Endothelial cell of umbilical vein (primary cell): Measurements from ENCODE around the gene SLC41A3. TPM values are rescaled to one million over a fixed set of nuclear protein-coding genes. Genes with fewer than 3 reads are reported as not detected.
A peak's percentile ranks its signal among the peaks of the same experiment; 100 is the strongest.

Source experiments
- BruUV-seq: library from RNA; stranded (reverse); fragments of 400-500 nt; replicated peaks from 2 replicates; lab custom pipeline; 2021; lab: Mats Ljungman, UMichigan
- CTCF ChIA-PET: fragments of 300-600, 350-600 bp; sonication (Branson Sonifier 250); formaldehyde crosslinking; loops from one replicate; lab custom pipeline; 2021; ENCODE audit warnings: antibody characterized with exemption, inconsistent platforms; lab: Charles Lee
- POLR2A ChIA-PET: fragments of 300-600, 350-600 bp; sonication (Branson Sonifier 250); formaldehyde crosslinking; loops from one replicate; lab custom pipeline; 2021; ENCODE audit warnings: antibody characterized with exemption, inconsistent platforms; lab: Charles Lee
- DNase-seq: peaks from one replicate; pipeline ENCODE4 v3.0.0-alpha.2; 2011; ENCODE audit warnings: low read depth, low spot score
- FAIRE-seq: peaks from 2 replicates; lab custom pipeline; 2011; peaks lifted over from hg19 to GRCh38; lab: Jason Lieb, UNC
- H2AFZ ChIP-seq: 2 replicates; pipeline ENCODE4 v1.6.0; 2012; ENCODE audit warnings: low read depth, low read length, control low read depth, inconsistent platforms
- H3K27ac ChIP-seq: 2 replicates; pipeline ENCODE4 v1.5.1; 2011; ENCODE audit warnings: low read depth, mild to moderate bottlenecking, control low read depth, low read length, moderate library complexity; ENCODE audit not compliant: insufficient read depth
- H3K27me3 ChIP-seq, 2 experiments: 2 replicates each; pipeline versions ENCODE4 v1.6.0 to v1.6.1; 2011; ENCODE audit warnings: low read length in 2 of 2, mixed read lengths in 1 of 2; ENCODE audit not compliant: control insufficient read depth in 2 of 2, insufficient read depth in 2 of 2
- H3K36me3 ChIP-seq, 2 experiments: 2 replicates in 1 of 2; 3 replicates in 1 of 2; pipeline ENCODE4 v1.5.1; 2011; ENCODE audit warnings: low read length in 2 of 2, mild to moderate bottlenecking in 1 of 2, moderate library complexity in 1 of 2; ENCODE audit not compliant: control insufficient read depth in 2 of 2, insufficient read depth in 2 of 2; ENCODE audit errors: extremely low read depth in 1 of 2
- H3K4me1 ChIP-seq: 3 replicates; pipeline ENCODE4 v1.5.1; 2011; ENCODE audit warnings: mild to moderate bottlenecking, low read length; ENCODE audit not compliant: control insufficient read depth, insufficient read depth; ENCODE audit errors: extremely low read depth
- H3K4me2 ChIP-seq: 2 replicates; pipeline ENCODE4 v1.6.1; 2011; ENCODE audit warnings: low read length, control low read depth, mixed read lengths; ENCODE audit not compliant: insufficient read depth
- H3K4me3 ChIP-seq, 3 experiments: fragments of 200-600 bp in 1 of 3; sonication (generic), shearing (Covaris generic) in 1 of 3; replicated peaks in 1 of 3; 2 replicates each; pipeline ENCODE4 v1.5.1; 2011 to 2016; ENCODE audit warnings: control low read depth in 3 of 3, low read length in 3 of 3, mild to moderate bottlenecking in 2 of 3, inconsistent platforms in 1 of 3, low read depth in 1 of 3, moderate library complexity in 1 of 3; ENCODE audit not compliant: insufficient read depth in 1 of 3
- H3K79me2 ChIP-seq: 2 replicates; pipeline ENCODE4 v1.6.0; 2012; ENCODE audit warnings: low read length, inconsistent platforms; ENCODE audit not compliant: control insufficient read depth, insufficient read depth
- H3K9ac ChIP-seq: replicated peaks from 2 replicates; pipeline ENCODE3; 2011; ENCODE audit warnings: low read length, control low read depth; ENCODE audit not compliant: insufficient read depth; ENCODE audit errors: extremely low read depth
- H3K9me1 ChIP-seq: replicated peaks from 3 replicates; pipeline ENCODE4 v1.6.0; 2011; ENCODE audit warnings: mild to moderate bottlenecking, low read length; ENCODE audit not compliant: control insufficient read depth, insufficient read depth; ENCODE audit errors: extremely low read depth
- H3K9me3 ChIP-seq: replicated peaks from 2 replicates; pipeline ENCODE4 v1.5.1; 2012; ENCODE audit warnings: low read length, inconsistent platforms; ENCODE audit not compliant: control insufficient read depth, insufficient read depth
- H4K20me1 ChIP-seq: replicated peaks from 2 replicates; pipeline ENCODE3; 2011; ENCODE audit warnings: mild to moderate bottlenecking, low read length; ENCODE audit not compliant: control insufficient read depth, insufficient read depth; ENCODE audit errors: extremely low read depth
- CTCF ChIP-seq, 2 donors: IDR thresholded peaks; 1 replicate in 1 of 2; 2 replicates in 1 of 2; pipeline ENCODE4 v1.5.1; 2011; ENCODE audit warnings: low read length in 2 of 2, mild to moderate bottlenecking in 2 of 2, moderate library complexity in 2 of 2, control low read depth in 1 of 2, inconsistent platforms in 1 of 2, low read depth in 1 of 2; ENCODE audit not compliant: insufficient read depth in 1 of 2; ENCODE audit errors: extremely low read depth in 1 of 2
- FOS ChIP-seq: IDR thresholded peaks from 2 replicates; pipeline ENCODE4 v1.6.1; 2011; ENCODE audit warnings: mild to moderate bottlenecking, low read length, moderate library complexity, borderline replicate concordance; ENCODE audit not compliant: insufficient read depth
- GATA2 ChIP-seq: IDR thresholded peaks from 2 replicates; pipeline ENCODE4 v1.7.0; 2011; ENCODE audit warnings: low read depth, mild to moderate bottlenecking, moderate library complexity, mixed read lengths, low read length; ENCODE audit not compliant: insufficient read length, insufficient read depth
- JUN ChIP-seq: IDR thresholded peaks from 2 replicates; pipeline ENCODE4 v1.6.1; 2011; ENCODE audit warnings: borderline replicate concordance, low read depth; ENCODE audit not compliant: insufficient read length, insufficient read depth
- MAX ChIP-seq: IDR thresholded peaks from 2 replicates; pipeline ENCODE4 v1.6.1; 2011; ENCODE audit not compliant: insufficient read depth, insufficient read length
- MYC ChIP-seq: IDR thresholded peaks from one replicate; pipeline ENCODE4 v1.6.1; 2011; ENCODE audit warnings: mild to moderate bottlenecking, low read depth, low read length
- POLR2A ChIP-seq: IDR thresholded peaks from 2 replicates; pipeline ENCODE4 v1.6.1; 2012; ENCODE audit warnings: low read depth, mild to moderate bottlenecking, control low read depth, low read length
- dilution Hi-C: fragments of 300-500 bp; cut with MboI; formaldehyde crosslinking; loops from one replicate; pipeline ENCODE4 v1.15.0; 2019; ENCODE audit warnings: low sequenced_read_pairs; ENCODE audit not compliant: extremely low pct_ligation_motif_present
- intact Hi-C: fragments of 100-400 bp; cut with micrococcal nuclease; formaldehyde crosslinking; loops from one replicate; pipeline ENCODE4 v1.10.0; 2022
- polyA plus RNA-seq, 4 experiments: library from polyadenylated mRNA; depleted of rRNA in 3 of 4; stranded (reverse) in 3 of 4; unstranded in 1 of 4; fragments of >200 nt; gene quantifications; 2 replicates each; pipeline versions ENCODE4 v1.2.1 to v1.2.3, GENCODE V29; 2011 to 2012; ENCODE audit warnings: missing spikeins in 1 of 4
- total RNA-seq: library from RNA; stranded (reverse); gene quantifications from 2 replicates; pipeline ENCODE4 v1.2.3, GENCODE V29; 2021

SLC41A3 gene
- total and polyA plus RNA-seq, 2 donors (not counting 3 experiments of a cell fraction or from before 2014, with no cell fraction given), result 52.5 to 118 TPM

GRCh38 chr3:126103121-126104027 lies 19.4 kb upstream of the SLC41A3 start:
- Histone ChIP-seq H3K36me3 (no peaks in the 10 kb centered on the region), H3K9ac (no peak overlapping the region), H3K9me1 (no peaks in the 10 kb centered on the region), H3K79me2 (no peaks in the 10 kb centered on the region), H3K4me3 (no peak overlapping the region), H3K27ac (no peak overlapping the region), H4K20me1 (no peaks in the 10 kb centered on the region), H3K9me3 (no peaks in the 10 kb centered on the region), H3K4me1 (no peaks in the 10 kb centered on the region), H3K27me3 (peaks cover 3 to 4% of the 10 kb centered on the region in 2 experiments), H3K4me2 (no peak overlapping the region), H2AFZ (no peak overlapping the region)
- POLR2A ChIA-PET, result no interaction called here
- no TSS peak for BruUV-seq
- dilution Hi-C loops, result no loop called here
- DNase-seq (no peak), FAIRE-seq (no peak)
- TF ChIP-seq FOS (no peak), JUN (no peak), MYC (no peak), GATA2 (no peak), CTCF (IDR thresholded peaks at IDR 0.05; ENCODE audit: extremely low read depth in 1 of 2, insufficient read depth in 1 of 2, low read depth in 1 of 2, low read length in 2 of 2) (peak in 1 of 2 donors; percentile 9), POLR2A (no peak), MAX (no peak)
- intact Hi-C loops, result no loop called here
- CTCF ChIA-PET, result interaction anchor here (1.5 kb wide), 1 partner anchor 93 kb away, joined by 7 read pairs; no protein-coding TSS in a partner anchor
